HepG2 (cell line): ENCODE measurements around the gene SPNS3. TPM values are rescaled to one million over a fixed set of nuclear protein-coding genes. Genes with fewer than 3 reads are reported as not detected.
A peak's percentile ranks its signal among the peaks of the same experiment; 100 is the strongest.

Experiments
- ATAC-seq: fragments of 200-7000 bp; cut with Tn5 transposase; 3 replicates; pipeline ENCODE4 v1.9.1; 2020; ENCODE audit warnings: mild to moderate bottlenecking, moderate library complexity
- BruUV-seq: library from RNA; stranded (reverse); fragments of 400-500 nt; replicated peaks from 2 replicates; lab custom pipeline; 2021; lab: Mats Ljungman, UMichigan
- CTCF ChIA-PET: fragments of 300-600 bp; formaldehyde crosslinking; extraction: SDS; loops from one replicate; lab custom pipeline; 2021; ENCODE audit warnings: low total read pairs, inconsistent platforms, low intra/inter-chr PET ratio; lab: Yijun Ruan, JAX
- POLR2A ChIA-PET: fragments of 350-600 bp; sonication (Branson Sonifier 250); formaldehyde crosslinking; loops from one replicate; lab custom pipeline; 2020; ENCODE audit warnings: antibody characterized with exemption, inconsistent platforms; lab: Yijun Ruan, JAX
- DNase-seq: peaks from one replicate; pipeline ENCODE4 v3.0.0-alpha.2; 2015; ENCODE audit warnings: low spot score
- FAIRE-seq: peaks from 3 replicates; lab custom pipeline; 2011; peaks lifted over from hg19 to GRCh38; lab: Jason Lieb, UNC
- H2AFZ ChIP-seq: one replicate; pipeline ENCODE4 v1.6.1; 2011; ENCODE audit warnings: low read length, inconsistent platforms
- H3K27ac ChIP-seq: fragments of 300-600 bp; 3 replicates; pipeline ENCODE4 v1.8.0; 2011; ENCODE audit warnings: mixed run types, mild to moderate bottlenecking, mixed read lengths, low read length, inconsistent platforms; ENCODE audit not compliant: insufficient read depth; ENCODE audit errors: extremely low read length
- H3K27me3 ChIP-seq, 2 experiments: fragments of 200-600 bp in 1 of 2; 2 replicates in 1 of 2; 3 replicates in 1 of 2; pipeline versions ENCODE4 v1.6.0 to v1.8.0; 2011; ENCODE audit warnings: low read length in 2 of 2, mild to moderate bottlenecking in 2 of 2, moderate library complexity in 2 of 2, inconsistent platforms in 1 of 2; ENCODE audit not compliant: insufficient read depth in 2 of 2, control insufficient read depth in 1 of 2
- H3K36me3 ChIP-seq, 2 experiments: fragments of 200-600 bp in 1 of 2; replicated peaks in 1 of 2; 2 replicates in 1 of 2; 3 replicates in 1 of 2; pipeline versions ENCODE4 v1.5.1 to v1.8.0; 2011; ENCODE audit warnings: low read length in 2 of 2, inconsistent platforms in 1 of 2; ENCODE audit not compliant: insufficient read depth in 2 of 2, control insufficient read depth in 1 of 2
- H3K4me1 ChIP-seq: 2 replicates; pipeline ENCODE4 v1.5.1; 2012; ENCODE audit warnings: low read length, inconsistent platforms; ENCODE audit not compliant: insufficient read depth
- H3K4me2 ChIP-seq: 2 replicates; pipeline ENCODE4 v1.6.0; 2011; ENCODE audit warnings: low read depth, low read length, inconsistent platforms
- H3K4me3 ChIP-seq, 3 experiments: fragments of 200-600 bp in 1 of 3; sonication (generic), shearing (Covaris generic) in 1 of 3; replicated peaks in 1 of 3; 2 replicates each; pipeline ENCODE4 v1.5.1; 2011 to 2016; ENCODE audit warnings: low read length in 3 of 3, inconsistent platforms in 2 of 3, low read depth in 2 of 3, mild to moderate bottlenecking in 2 of 3, control low read depth in 1 of 3, mixed read lengths in 1 of 3; ENCODE audit not compliant: insufficient read depth in 1 of 3
- H3K79me2 ChIP-seq: one replicate; pipeline ENCODE4 v1.6.1; 2011; ENCODE audit warnings: low read length, inconsistent platforms; ENCODE audit not compliant: insufficient read depth
- H3K9ac ChIP-seq: 2 replicates; pipeline ENCODE4 v1.6.0; 2011; ENCODE audit warnings: mild to moderate bottlenecking, low read depth, low read length, inconsistent platforms; ENCODE audit not compliant: insufficient read depth
- H3K9me3 ChIP-seq: 2 replicates; pipeline ENCODE4 v1.5.1; 2012; ENCODE audit warnings: mild to moderate bottlenecking, low read length
- H4K20me1 ChIP-seq: 2 replicates; pipeline ENCODE4 v1.6.0; 2011; ENCODE audit warnings: inconsistent platforms, mild to moderate bottlenecking, low read length, moderate library complexity; ENCODE audit not compliant: insufficient read depth
- ARHGAP35 ChIP-seq: sonication (generic); formaldehyde crosslinking; IDR thresholded peaks from 2 replicates; pipeline ENCODE4 v1.9.0; 2022; ENCODE audit warnings: mild to moderate bottlenecking, inconsistent platforms, moderate library complexity, missing genetic modification reagents, borderline replicate concordance
- CEBPB ChIP-seq: IDR thresholded peaks from 2 replicates; pipeline ENCODE4 v1.6.1; 2011; ENCODE audit warnings: low read depth, low read length, improper control_type of control experiment, borderline replicate concordance
- LCORL ChIP-seq, 2 experiments: fragments of 450-650 bp in 1 of 2; sonication (generic) in 1 of 2; formaldehyde crosslinking in 1 of 2; IDR thresholded peaks; 2 replicates each; pipeline versions ENCODE4 v1.5.0 to v1.6.1; 2017 to 2020; ENCODE audit warnings: antibody characterized with exemption in 1 of 2, missing genetic modification reagents in 1 of 2
- MTF2 ChIP-seq: sonication (generic); formaldehyde crosslinking; IDR thresholded peaks from 2 replicates; pipeline ENCODE4 v1.5.0; 2020; ENCODE audit warnings: missing genetic modification reagents, borderline replicate concordance
- RAD21 ChIP-seq: fragments of 450-650 bp; formaldehyde crosslinking; IDR thresholded peaks from 2 replicates; pipeline ENCODE4 v1.5.0; 2020; ENCODE audit warnings: mild to moderate bottlenecking
- RFXANK ChIP-seq: IDR thresholded peaks from 2 replicates; pipeline ENCODE4 v1.6.1; 2016
- SPEN ChIP-seq: sonication (generic); formaldehyde crosslinking; IDR thresholded peaks from 2 replicates; pipeline ENCODE4 v1.5.1; 2020; ENCODE audit warnings: low read depth, mild to moderate bottlenecking, missing genetic modification reagents
- TRAFD1 ChIP-seq: sonication (generic); formaldehyde crosslinking; IDR thresholded peaks from 2 replicates; pipeline ENCODE4 v1.5.1; 2020; ENCODE audit warnings: missing genetic modification reagents, mild to moderate bottlenecking, borderline replicate concordance
- YEATS4 ChIP-seq: sonication (generic); formaldehyde crosslinking; IDR thresholded peaks from 2 replicates; pipeline ENCODE4 v1.4.0; 2020; ENCODE audit warnings: missing genetic modification reagents, borderline replicate concordance
- ZBTB38 ChIP-seq: sonication (generic); formaldehyde crosslinking; IDR thresholded peaks from 2 replicates; pipeline ENCODE4 v1.5.1; 2020; ENCODE audit warnings: mild to moderate bottlenecking, missing genetic modification reagents
- ZNF30 ChIP-seq: sonication (generic); formaldehyde crosslinking; IDR thresholded peaks from 2 replicates; pipeline ENCODE4 v1.5.0; 2020; ENCODE audit warnings: mild to moderate bottlenecking, missing genetic modification reagents
- ZNF607 ChIP-seq: sonication (generic); formaldehyde crosslinking; IDR thresholded peaks from 2 replicates; pipeline ENCODE4 v1.5.1; 2020; ENCODE audit warnings: missing genetic modification reagents, mild to moderate bottlenecking, borderline replicate concordance
- ZNF724P ChIP-seq: sonication (generic); formaldehyde crosslinking; IDR thresholded peaks from 2 replicates; pipeline ENCODE4 v1.8.0; 2022; ENCODE audit warnings: missing genetic modification reagents, borderline replicate concordance
- ZNF782 ChIP-seq: sonication (generic); formaldehyde crosslinking; IDR thresholded peaks from 2 replicates; pipeline ENCODE4 v1.4.0; 2020; ENCODE audit warnings: missing genetic modification reagents, mild to moderate bottlenecking, borderline replicate concordance
- ZSCAN9 ChIP-seq: IDR thresholded peaks from 2 replicates; pipeline ENCODE4 v1.6.1; 2016; ENCODE audit warnings: borderline replicate concordance
- WGBS: methylation state at CpG from one replicate; pipeline ENCODE4 v1.1.6; 2017; ENCODE audit warnings: low lambda C conversion rate; 5-methylcytosine and 5-hydroxymethylcytosine counted together
- in situ Hi-C: cut with HindIII; loops from 2 replicates; pipeline ENCODE4 v1.10.0; 2017; ENCODE audit warnings: low pct_unique_long_range_greater_than_20kb; ENCODE audit not compliant: extremely low pct_ligation_motif_present
- intact Hi-C: fragments of 100-400 bp; cut with micrococcal nuclease; formaldehyde crosslinking; loops from one replicate; pipeline ENCODE4 v1.10.0; 2022; ENCODE audit not compliant: unreplicated experiment
- polyA plus RNA-seq, 8 experiments: library from polyadenylated mRNA; depleted of rRNA in 3 of 8; stranded (reverse) in 7 of 8; unstranded in 1 of 8; fragments of >200 nt; fragmentation: Illumina TruSeq in 4 of 8; extraction: Trizol in 4 of 8; gene quantifications; 2 replicates each; pipeline versions ENCODE4 v1.2.1 to v1.2.3, GENCODE V29; 2011 to 2016; ENCODE audit warnings: low read depth in 4 of 8, missing spikeins in 1 of 8, mixed read lengths in 1 of 8; ENCODE audit not compliant: insufficient read depth in 1 of 8
- total RNA-seq, 5 experiments: library from RNA; depleted of rRNA; stranded (reverse); fragments of >200 nt; fragmentation: Illumina TruSeq; extraction: Trizol; gene quantifications; 2 replicates each; pipeline ENCODE4 v1.2.3, GENCODE V29; 2016; ENCODE audit warnings: low read depth in 1 of 5
- TF ChIP-seq, protein P1 (sequence below): sonication (generic); formaldehyde crosslinking; conservative IDR thresholded peaks from 2 replicates; pipeline ENCODE4 v1.4.0; 2020; ENCODE audit warnings: missing genetic modification reagents
- TF ChIP-seq, protein P2 (sequence below): fragments of 450-650 bp; IDR thresholded peaks from 2 replicates; pipeline ENCODE4 v1.6.1; 2017

SPNS3 gene
- total and polyA plus RNA-seq, 2 of the 13 experiments (the other 11 are each of a cell fraction or from before 2014, with no cell fraction given), result not detected

GRCh38 chr17:4479982-4480751 lies 46.4 kb downstream of the SPNS3 start:
- peak overlapping the region; percentile 34 to 67 (median 37); a peak in 5 of 6 replicates for H3K4me3 ChIP-seq
- BruUV-seq, result no TSS peak
- ATAC-seq, result peak; percentile 38; the same call in 2 of the 3 replicates
- no peaks in the 10 kb centered on the region for H3K9me3 ChIP-seq
- intact Hi-C loops (loop anchor here (5.0 kb wide), 1 partner anchor 33 kb away; no protein-coding TSS in a partner anchor), in situ Hi-C loops (loop anchor here (5.0 kb wide), 1 partner anchor 43 kb away; no protein-coding TSS in a partner anchor)
- H3K4me2 ChIP-seq, result peak overlapping the region; percentile 84
- peaks cover 63% of the 10 kb centered on the region for H3K4me1 ChIP-seq
- no peaks in the 10 kb centered on the region for H3K79me2 ChIP-seq
- H2AFZ ChIP-seq, result no peak overlapping the region
- no peak overlapping the region for H3K9ac ChIP-seq
- FAIRE-seq, result no peak
- 6% methylated on average over 10 of the region's 13 CpGs for WGBS
- H4K20me1 ChIP-seq, result no peaks in the 10 kb centered on the region
- H3K36me3 ChIP-seq, result no peaks in the 10 kb centered on the region
- no peak for DNase-seq
- ChIA-PET POLR2A (no interaction called here), CTCF (no interaction called here)
- TF ChIP-seq LCORL (IDR thresholded peaks at IDR 0.05) (no peak), LCORL (CRISPR knock-in tag; IDR thresholded peaks at IDR 0.05) (no peak), CEBPB (no peak), ZNF607 (CRISPR knock-in tag) (no peak), MTF2 (CRISPR knock-in tag) (no peak; the same call in 1 of the 2 replicates), ZNF782 (CRISPR knock-in tag) (no peak), ZNF724P (CRISPR knock-in tag) (no peak), YEATS4 (CRISPR knock-in tag) (no peak), TRAFD1 (CRISPR knock-in tag) (no peak), ZNF30 (no peak), RAD21 (no peak), RFXANK (CRISPR knock-in tag) (no peak), ZSCAN9 (no peak), SPEN (CRISPR knock-in tag) (no peak), ARHGAP35 (CRISPR knock-in tag) (no peak), ZBTB38 (CRISPR knock-in tag) (no peak)
- TF ChIP-seq, protein P1, sequence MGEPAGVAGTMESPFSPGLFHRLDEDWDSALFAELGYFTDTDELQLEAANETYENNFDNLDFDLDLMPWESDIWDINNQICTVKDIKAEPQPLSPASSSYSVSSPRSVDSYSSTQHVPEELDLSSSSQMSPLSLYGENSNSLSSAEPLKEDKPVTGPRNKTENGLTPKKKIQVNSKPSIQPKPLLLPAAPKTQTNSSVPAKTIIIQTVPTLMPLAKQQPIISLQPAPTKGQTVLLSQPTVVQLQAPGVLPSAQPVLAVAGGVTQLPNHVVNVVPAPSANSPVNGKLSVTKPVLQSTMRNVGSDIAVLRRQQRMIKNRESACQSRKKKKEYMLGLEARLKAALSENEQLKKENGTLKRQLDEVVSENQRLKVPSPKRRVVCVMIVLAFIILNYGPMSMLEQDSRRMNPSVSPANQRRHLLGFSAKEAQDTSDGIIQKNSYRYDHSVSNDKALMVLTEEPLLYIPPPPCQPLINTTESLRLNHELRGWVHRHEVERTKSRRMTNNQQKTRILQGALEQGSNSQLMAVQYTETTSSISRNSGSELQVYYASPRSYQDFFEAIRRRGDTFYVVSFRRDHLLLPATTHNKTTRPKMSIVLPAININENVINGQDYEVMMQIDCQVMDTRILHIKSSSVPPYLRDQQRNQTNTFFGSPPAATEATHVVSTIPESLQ (CRISPR knock-in tag), result no peak
- TF ChIP-seq, protein P2, sequence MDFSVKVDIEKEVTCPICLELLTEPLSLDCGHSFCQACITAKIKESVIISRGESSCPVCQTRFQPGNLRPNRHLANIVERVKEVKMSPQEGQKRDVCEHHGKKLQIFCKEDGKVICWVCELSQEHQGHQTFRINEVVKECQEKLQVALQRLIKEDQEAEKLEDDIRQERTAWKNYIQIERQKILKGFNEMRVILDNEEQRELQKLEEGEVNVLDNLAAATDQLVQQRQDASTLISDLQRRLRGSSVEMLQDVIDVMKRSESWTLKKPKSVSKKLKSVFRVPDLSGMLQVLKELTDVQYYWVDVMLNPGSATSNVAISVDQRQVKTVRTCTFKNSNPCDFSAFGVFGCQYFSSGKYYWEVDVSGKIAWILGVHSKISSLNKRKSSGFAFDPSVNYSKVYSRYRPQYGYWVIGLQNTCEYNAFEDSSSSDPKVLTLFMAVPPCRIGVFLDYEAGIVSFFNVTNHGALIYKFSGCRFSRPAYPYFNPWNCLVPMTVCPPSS, result no peak
- H3K27me3 ChIP-seq, result peaks cover 1 to 49% of the 10 kb centered on the region in 2 experiments
- H3K27ac ChIP-seq, result no peak overlapping the region
